Measurements from ENCODE around the gene CDK6.

Gene CDK6

DNA sequence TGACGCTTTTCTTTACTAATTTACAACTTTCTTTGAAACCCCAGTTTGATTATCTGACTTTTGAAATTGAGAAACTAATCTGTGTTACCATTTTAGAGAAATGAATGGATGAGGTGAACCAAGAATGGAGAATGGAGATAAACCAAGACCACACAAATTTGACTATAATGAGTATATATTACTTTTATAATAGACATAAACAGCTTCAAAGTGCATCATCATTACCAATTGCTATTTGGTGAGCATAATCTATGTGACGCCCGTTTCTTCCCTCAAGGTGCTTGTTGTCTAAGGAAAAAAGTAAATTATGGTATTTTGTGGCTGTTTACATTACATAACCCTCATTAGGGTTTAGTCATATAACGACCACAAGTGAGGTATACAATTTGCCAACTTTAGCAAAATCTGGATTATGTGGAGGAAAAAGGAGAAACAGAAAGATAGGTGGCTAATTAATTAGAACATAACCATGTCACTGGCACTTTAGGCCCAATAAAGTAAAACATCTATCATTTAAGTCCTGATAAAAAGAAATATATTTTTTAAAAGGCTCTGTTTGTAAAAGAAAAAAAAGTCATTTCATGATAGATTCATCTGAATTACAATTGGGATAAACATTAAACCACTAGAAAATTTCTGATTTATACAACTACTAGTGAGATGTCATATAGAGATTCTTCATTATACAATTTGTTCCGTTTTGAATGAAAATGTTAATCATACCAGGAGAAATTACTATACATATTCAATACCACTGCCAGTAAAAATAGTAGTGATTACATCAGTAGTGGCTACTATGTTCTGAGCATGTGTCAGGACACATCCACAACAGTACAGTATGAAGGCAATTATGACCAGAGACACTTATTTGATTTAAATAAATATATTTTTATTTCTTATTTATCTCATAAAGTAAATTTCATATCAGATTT, 128.0 kb downstream of the CDK6 start:
- DNase-seq (ENCODE audit: low spot score), result no peak

- DNase-seq (ENCODE audit: low spot score), result no peak
These were observed 128.9 kb downstream of the CDK6 start for GRCh38 chr7:92707435-92707834.

- DNase-seq (ENCODE audit: low spot score), result no peak
These were observed 129.8 kb downstream of the CDK6 start for GRCh38 chr7:92706563-92706962.

GRCh38 chr7:92705831-92706230, 130.5 kb downstream of the CDK6 start:
- DNase-seq (ENCODE audit: low spot score), result no peak

GRCh38 chr7:92704858-92705257, 131.5 kb downstream of the CDK6 start:
- DNase-seq (ENCODE audit: low spot score), result no peak

DNA sequence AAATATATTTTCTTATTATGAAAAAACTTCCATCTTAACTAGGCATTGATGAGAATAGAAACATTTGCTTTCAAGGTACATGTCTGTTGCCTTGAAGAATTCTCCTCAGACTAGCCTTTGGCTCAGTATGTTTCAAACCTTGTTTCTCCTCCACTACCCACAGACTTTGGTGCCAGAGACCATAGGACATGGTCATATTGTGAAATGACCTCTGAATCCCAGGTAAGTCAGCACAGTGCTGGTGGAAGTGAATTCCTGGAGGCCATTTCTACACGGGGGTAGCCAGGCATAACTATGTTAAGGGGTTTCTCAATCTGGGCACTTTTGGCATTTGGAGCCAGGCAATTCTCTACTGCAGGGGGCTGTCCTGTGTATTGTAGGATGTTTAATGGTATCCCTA, 133.8 kb downstream of the CDK6 start:
- no peak for DNase-seq (ENCODE audit: low spot score)

DNA sequence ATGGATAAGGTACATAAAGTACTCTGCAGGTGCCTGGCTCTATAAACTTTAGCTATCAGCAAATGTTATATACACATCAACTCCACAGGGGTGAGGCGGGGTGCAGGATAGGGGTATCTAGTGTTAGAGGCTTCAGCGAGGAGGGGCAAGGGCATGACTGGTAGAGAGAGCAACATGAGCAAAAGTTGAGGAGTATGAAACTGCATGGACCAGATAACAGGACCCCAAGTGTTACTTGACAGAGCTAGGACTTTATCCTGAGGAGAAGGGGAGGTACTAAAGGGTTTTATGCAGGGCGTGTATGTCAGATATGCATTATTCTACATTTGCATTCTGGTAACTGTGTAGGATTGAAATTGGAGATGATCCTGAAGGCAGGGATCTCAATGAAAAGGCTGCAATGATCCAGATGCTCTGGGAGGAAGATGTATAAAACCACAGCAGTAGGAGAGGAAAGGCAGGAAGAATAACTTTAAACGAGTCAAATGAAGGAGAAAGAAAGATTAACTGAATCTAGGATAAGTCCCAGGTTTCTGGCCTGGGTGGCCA, 136.3 kb downstream of the CDK6 start:
- no peak for DNase-seq (ENCODE audit: low spot score)

- DNase-seq (ENCODE audit: low spot score), result no peak
These were observed 136.8 kb downstream of the CDK6 start for GRCh38 chr7:92699560-92699959.

DNA sequence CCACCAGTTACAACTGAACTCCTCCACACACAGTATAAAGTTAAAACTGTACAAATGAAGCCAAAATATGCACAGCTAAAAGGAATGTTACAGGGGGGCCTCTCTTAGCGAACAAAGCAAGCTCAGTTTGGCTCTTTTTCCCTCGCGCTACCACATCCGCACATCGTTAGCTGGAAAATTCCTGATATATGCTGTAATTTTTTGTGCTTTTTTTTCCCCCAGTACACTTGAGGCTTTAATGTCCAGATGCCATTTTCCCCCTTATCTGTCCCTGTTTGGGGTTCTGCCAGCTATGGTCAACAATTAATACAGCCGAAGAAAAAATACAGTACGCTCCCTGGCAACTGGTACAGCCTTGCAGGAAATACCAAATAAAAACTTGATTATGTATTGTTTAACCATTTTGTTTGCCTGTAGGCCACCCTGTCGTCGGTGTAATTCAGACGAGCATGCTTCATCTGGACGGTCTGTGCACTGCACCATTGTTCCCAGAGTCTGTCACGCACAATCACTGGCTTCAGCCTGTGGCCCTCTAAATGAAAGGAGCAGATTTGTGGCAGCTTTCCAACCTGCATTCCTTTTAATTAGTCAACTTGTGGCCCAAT, 138.0 kb downstream of the CDK6 start:
- DNase-seq (ENCODE audit: low spot score), result no peak

DNA sequence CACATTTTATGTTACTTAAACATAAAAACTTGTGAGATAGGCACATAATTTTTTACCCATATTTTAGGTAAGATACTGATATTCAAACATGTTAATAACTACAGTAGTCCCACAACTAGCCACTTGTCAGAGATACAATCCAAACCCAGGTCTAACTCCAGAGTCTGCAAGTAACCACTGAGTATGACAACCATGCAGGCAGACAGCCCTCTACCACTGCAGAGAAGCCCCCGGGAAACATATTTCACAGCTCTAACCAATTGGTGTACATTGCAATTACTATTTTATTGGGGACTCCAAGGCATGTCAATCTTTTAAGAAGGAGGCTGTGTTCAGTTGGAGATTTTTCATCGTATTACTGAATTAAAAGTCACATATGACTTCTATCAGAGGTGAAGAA, 139.0 kb downstream of the CDK6 start:
- no peak for DNase-seq (ENCODE audit: low spot score)

GRCh38 chr7:92697012-92697411, 139.4 kb downstream of the CDK6 start:
- DNase-seq (ENCODE audit: low spot score), result no peak

GRCh38 chr7:92696584-92696983, 139.8 kb downstream of the CDK6 start:
- no peak for DNase-seq (ENCODE audit: low spot score)

- DNase-seq (ENCODE audit: low spot score), result no peak
These were observed 140.8 kb downstream of the CDK6 start for GRCh38 chr7:92695308-92696261.

- DNase-seq (ENCODE audit: low spot score), result no peak
These were observed 142.2 kb downstream of the CDK6 start for GRCh38 chr7:92694211-92694610.

DNA sequence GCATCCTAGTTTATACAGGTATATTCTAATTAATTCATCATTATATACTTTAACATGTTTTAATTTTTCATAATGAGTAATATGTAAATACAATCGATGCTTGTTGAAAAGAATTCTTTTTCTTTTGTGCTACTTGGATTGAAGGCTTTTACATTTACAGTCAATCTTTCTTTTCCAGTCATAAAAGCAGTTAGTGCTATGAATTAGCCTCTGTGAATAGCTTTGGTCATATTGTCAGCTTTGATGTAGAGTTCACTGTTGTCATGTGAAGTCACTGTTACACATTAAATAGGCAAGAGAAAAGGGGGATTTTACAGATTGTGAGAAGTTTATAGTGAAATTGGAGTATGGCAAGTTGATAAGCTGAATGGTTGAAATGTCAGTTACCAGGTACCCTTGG, 142.9 kb downstream of the CDK6 start:
- no peak for DNase-seq (ENCODE audit: low spot score)

DNA sequence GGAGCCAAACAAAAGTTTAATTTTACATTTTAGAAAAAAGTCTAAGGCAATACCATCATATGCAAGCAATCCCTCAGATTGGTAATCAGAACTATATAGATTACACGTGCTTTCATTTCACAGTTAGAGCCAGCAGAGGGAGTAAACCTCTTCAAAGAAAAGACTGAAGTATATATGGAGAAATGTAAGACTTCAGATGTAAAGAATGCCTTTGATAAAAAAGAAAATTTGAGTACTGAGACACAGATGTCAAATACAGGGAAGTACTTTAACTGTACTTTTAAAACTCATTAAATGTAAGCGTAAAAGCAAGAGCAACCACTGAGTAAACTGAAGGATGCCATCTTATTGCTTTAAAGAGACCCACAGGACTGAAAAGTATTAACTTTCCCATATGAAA, 144.8 kb downstream of the CDK6 start:
- peak; percentile 61 for DNase-seq (ENCODE audit: low spot score)

- DNase-seq (ENCODE audit: low spot score), result peak; percentile 90
These were observed 151.0 kb downstream of the CDK6 start for GRCh38 chr7:92685136-92686042.

- no peak for DNase-seq (ENCODE audit: low spot score)
These were observed 152.1 kb downstream of the CDK6 start for GRCh38 chr7:92684274-92684673.

DNA sequence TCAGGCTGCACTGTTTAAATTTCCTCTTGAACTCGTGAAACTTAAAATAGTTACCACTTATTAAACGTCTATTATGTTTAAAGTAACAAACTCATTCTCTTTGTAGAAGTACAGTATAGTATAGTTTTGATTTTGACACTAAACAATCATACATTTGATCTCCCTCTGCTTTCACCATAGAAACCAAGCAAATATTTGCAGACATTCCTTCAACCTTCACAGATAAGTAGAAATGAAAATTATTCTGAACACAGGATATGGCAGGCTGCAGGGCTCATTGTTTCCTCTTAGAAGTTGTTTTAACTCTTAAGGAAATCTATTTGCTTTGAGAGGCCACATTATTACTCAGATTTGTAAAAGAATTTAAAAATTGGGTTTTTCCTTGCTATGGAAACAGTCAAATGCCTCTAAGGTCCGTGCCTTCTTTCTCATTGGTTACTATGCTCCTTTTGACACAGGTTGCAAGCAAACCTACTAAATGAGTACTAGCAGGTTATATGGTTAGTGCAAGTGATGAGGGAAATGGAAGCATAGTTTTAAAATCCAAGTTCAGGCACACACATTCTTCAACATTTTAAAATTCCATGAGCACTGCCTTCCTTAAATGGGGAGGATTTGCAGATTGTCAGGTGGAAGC, 153.4 kb downstream of the CDK6 start:
- DNase-seq (ENCODE audit: low spot score), result peak; percentile 72

DNA sequence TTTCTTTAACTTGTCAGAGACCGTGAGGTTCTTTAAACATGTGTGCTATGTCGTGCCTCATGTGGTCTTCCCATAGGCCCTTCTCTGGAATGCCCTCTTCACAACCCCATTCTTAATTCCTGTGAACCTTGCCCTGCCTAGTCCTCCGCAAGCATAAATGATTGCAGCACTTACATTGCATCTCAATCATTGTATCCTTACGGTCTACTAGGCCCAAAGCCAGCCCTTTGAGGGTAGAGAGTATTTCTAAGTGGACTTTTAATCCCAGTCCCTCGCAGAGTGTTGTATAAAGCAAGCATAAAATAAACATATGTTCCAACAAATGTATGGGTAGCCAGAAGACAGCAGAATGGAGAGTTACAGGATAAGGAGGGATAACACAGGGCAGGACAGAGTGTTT, 154.0 kb downstream of the CDK6 start:
- DNase-seq (ENCODE audit: low spot score), result no peak

- DNase-seq (ENCODE audit: low spot score), result no peak
These were observed 154.7 kb downstream of the CDK6 start for GRCh38 chr7:92681633-92682032.
